Measurements from ENCODE around the gene CBL. TPM values are rescaled to one million over a fixed set of nuclear protein-coding genes. Genes with fewer than 3 reads are reported as not detected.
A peak's percentile ranks its signal among the peaks of the same experiment; 100 is the strongest.
"Not testable (repeated sequence)": the region's sequence is repeated elsewhere in the genome, so short reads cannot be mapped to it uniquely, and the experiment has no call there.

Gene CBL
- total RNA-seq, 1 experiment from 2014 or later, result 9.1 TPM

DNA sequence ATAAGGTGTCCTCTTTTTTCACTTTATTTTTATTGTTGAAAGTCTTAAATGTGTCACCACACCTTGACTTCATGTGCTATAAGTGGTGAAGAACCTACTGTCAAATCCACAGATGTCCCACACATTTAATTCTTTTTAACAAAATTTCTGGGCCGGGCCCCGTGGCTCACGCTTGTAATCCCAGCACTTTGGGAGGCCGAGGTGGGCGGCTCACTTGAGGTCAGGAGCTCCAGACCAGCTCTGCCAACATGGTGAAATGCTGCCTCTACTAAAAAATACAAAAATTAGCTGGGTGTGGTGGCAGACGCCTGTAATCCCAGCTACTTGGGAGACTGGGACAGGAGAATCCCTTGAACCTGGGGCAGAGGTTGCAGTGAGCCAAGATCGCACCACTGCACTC is 3.0 kb downstream of the CBL start:
- no peak for DNase-seq (ENCODE audit: low read depth in 1 of 2, low spot score in 2 of 2)
- peaks cover 6% of the 10 kb centered on the region for H3K4me1 ChIP-seq (replicated peaks)

DNA sequence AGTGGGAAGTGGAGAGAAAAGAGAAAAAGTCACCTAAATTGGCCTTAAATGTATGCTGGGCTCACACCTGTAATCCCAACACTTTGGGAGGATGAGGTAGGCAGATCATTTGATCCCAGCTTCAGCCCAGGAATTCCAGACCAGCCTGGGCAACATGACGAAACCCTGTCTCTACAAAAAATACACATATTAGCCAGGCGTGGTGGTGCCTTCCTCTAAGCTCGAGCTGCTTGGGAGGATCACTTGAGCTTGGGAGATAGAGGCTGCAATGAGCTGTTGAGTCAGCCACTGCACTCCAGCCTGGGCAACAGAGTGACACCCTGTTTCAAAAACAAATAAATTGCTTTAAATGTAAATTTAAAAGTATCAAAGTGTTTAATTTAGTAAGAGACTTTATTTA is 3.9 kb downstream of the CBL start:
- Histone ChIP-seq H3K4me1 (replicated peaks) (peaks cover 6% of the 10 kb centered on the region), H3K36me3 (peaks cover 3% of the 10 kb centered on the region), H3K27me3 (replicated peaks) (no peaks in the 10 kb centered on the region), H3K4me3 (no peak overlapping the region), H3K27ac (no peak overlapping the region), H3K9me3 (replicated peaks) (no peaks in the 10 kb centered on the region)
- DNase-seq (ENCODE audit: low read depth in 1 of 2, low spot score in 2 of 2), result peak in 1 of 2 experiments; percentile 9

More for the DNA sequence above, 3.0 kb downstream of the CBL start:
- Histone ChIP-seq H3K4me3 (no peak overlapping the region), H3K27me3 (replicated peaks) (no peaks in the 10 kb centered on the region), H3K27ac (no peak overlapping the region), H3K9me3 (replicated peaks) (no peaks in the 10 kb centered on the region), H3K36me3 (peaks cover 3% of the 10 kb centered on the region)

DNA sequence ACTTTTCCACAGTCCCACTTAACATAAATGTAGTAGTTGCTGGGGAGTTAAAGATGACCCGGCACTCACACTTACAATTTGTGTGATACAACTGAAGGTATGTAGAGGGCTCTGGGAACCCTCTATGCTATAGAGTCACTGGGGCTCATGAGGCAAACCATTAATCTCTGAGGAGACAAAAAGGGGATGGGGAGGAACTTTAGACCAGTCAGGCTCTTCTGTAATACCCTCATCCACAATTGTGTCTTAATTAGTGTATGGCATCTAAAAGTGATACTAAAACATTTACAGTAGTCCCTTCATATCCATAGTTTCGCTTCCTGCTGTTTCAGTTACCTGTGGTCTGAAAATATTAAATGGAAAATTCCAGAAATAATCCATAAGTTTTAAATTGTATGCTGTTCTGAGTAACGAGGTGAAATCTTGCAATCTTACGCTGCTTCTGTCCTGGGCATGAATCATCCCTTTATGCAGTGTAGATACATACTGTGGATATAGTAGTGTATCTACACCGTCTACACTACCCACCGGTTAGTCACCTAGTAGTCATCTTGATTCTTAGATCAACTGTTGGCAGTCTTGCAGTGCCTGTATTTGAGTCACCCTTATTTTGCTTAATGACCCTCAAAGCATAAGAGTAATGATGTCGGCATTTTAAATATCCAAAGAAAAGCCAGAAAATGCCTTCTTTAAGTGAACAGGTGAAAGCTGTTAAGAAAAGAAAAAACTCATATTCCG is 12.2 kb downstream of the CBL start:
- Histone ChIP-seq H3K36me3 (no peaks in the 10 kb centered on the region), H3K4me1 (replicated peaks) (peaks cover 19% of the 10 kb centered on the region), H3K27me3 (replicated peaks) (no peaks in the 10 kb centered on the region), H3K9me3 (replicated peaks) (no peaks in the 10 kb centered on the region), H3K27ac (peak overlapping the region; percentile 62), H3K4me3 (no peak overlapping the region)
- DNase-seq (ENCODE audit: low read depth in 1 of 2, low spot score in 2 of 2), result peak in 1 of 2 experiments; percentile 16

DNA sequence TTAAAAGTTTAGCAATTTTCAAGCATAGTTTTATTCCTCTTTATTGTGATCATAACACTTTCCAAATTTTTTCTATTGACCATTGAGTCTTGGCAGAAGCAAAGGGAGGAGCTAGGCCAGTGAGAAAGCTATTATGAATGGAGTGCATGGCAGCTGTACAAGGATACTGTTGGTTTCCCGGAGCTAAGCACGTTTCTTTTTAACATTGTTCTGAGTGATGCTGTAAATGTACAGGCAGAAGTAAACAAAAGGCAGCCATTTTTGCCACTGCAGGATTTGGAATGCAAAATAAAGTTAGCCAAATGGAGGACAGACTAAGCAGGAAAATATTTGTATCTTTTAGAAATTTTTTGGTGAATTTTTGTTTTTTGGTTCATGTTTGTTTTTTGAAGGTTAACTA is 16.2 kb downstream of the CBL start:
- DNase-seq (ENCODE audit: low read depth in 1 of 2, low spot score in 2 of 2), result peak in 1 of 2 experiments; percentile 16
- Histone ChIP-seq H3K4me3 (no peak overlapping the region), H3K4me1 (replicated peaks) (peaks cover 24% of the 10 kb centered on the region), H3K9me3 (replicated peaks) (no peaks in the 10 kb centered on the region), H3K36me3 (no peaks in the 10 kb centered on the region), H3K27ac (no peak overlapping the region), H3K27me3 (replicated peaks) (no peaks in the 10 kb centered on the region)

DNA sequence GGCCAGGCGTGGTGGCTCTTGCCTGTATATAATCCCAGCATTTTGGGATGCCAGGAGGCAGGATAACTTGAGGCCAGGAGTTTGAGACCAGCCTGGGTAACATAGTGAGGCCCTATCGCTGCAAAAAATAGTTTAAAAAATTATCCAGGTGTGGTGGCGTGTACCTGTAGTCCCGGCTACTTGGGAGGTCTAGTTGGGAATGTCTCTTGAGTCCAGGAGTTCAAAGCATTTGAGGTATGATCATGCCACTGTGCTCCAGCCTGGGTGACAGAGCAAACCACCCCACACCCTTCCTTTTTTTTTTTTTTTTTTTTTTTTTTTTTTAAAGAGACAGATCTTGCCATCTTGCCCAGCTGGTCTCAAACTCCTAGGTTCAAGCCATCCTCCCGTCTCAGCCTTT is 16.8 kb downstream of the CBL start:
- DNase-seq (ENCODE audit: low read depth in 1 of 2, low spot score in 2 of 2), result no peak
- H3K4me3 ChIP-seq, result no peak overlapping the region
- H3K27ac ChIP-seq, result no peak overlapping the region

DNA sequence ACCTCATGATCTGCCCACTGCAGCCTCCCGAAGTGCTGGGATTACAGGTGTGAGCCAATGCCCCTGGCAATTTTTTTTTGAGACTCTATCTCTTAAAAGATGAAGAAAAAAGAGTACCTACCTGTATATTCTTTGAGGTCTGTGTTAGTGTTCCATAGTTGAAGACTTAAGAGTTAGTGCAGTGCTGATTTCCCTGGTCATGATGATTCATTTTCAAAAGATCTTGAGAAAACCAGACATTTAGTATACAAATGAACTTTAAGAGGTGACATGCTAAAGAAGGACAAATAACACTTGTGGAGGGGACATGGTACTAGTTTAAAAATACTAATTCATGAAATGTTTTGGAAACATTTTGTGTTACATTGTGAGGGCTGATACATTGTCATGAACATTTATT is 17.7 kb downstream of the CBL start:
- Histone ChIP-seq H3K4me3 (no peak overlapping the region), H3K4me1 (replicated peaks) (peaks cover 16% of the 10 kb centered on the region), H3K9me3 (replicated peaks) (no peaks in the 10 kb centered on the region), H3K27ac (no peak overlapping the region), H3K27me3 (replicated peaks) (no peaks in the 10 kb centered on the region), H3K36me3 (no peaks in the 10 kb centered on the region)
- no peak for DNase-seq (ENCODE audit: low read depth in 1 of 2, low spot score in 2 of 2)

More for the DNA sequence above, 16.8 kb downstream of the CBL start:
- Histone ChIP-seq H3K27me3 (replicated peaks) (no peaks in the 10 kb centered on the region), H3K4me1 (replicated peaks) (peaks cover 23% of the 10 kb centered on the region), H3K36me3 (no peaks in the 10 kb centered on the region), H3K9me3 (replicated peaks) (no peaks in the 10 kb centered on the region)

DNA sequence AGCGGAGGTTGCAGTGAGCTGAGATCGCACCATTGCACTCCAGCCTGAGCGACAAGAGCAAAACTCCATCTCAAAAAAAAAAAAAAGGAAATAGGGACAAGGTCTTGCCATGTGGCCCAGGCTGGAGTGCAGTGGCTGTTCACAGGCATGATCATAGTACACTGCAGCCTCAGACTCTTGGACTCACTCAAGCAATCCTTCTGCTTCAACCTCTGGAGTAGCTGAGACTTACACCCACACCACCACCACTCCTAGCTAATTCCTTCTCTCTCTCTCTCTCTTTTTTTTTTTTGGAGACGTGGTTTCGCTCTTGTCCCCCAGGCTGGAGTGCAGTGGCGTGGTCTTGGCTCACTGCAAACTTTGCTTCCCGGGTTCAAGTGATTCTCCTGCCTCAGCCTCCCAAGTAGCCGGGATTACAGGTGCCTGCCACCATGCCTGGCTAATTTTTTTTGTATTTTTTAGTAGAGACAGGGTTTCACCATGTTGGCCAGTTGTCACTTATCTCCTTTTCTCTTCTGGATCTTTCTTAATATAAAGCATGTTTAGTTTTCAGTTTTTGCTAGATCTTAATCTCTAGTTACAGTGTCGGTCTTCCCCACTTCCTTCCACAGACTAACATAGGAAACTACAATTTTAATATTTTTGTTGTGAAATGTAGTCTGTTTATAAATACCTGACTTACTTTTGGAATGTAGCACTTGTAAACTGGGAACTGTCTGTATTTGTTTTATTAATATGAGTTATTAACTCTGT is 22.6 kb downstream of the CBL start:
- H3K27ac ChIP-seq; H3K4me1 ChIP-seq (replicated peaks); H3K9me3 ChIP-seq (replicated peaks); H3K4me3 ChIP-seq; H3K27me3 ChIP-seq (replicated peaks); DNase-seq (ENCODE audit: low read depth in 1 of 2, low spot score in 2 of 2); H3K36me3 ChIP-seq: not testable (repeated sequence)

DNA sequence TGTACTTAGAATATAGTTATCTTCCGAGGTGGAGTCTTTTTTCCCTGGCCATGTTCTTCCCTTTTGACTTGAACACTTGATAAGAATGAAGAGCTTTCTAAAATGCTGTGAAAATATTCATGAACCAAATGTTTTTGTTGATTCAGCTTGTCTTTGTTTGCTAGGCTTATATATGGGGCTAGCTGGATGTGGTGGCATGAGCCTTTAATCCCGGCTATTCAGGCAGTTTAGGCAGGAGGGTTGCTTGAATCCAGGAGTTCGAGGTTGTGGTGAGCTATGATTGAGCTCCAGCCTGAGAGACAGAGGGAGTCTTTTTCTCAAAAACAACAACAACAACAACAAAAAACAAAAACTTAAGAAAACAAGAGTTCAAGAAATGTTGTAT is 23.1 kb downstream of the CBL start:
- H3K27ac ChIP-seq, result no peak overlapping the region
- no peak for DNase-seq (ENCODE audit: low read depth in 1 of 2, low spot score in 2 of 2)
- peaks cover 7% of the 10 kb centered on the region for H3K36me3 ChIP-seq
- no peaks in the 10 kb centered on the region for H3K4me1 ChIP-seq (replicated peaks)
- no peak overlapping the region for H3K4me3 ChIP-seq
- no peaks in the 10 kb centered on the region for H3K9me3 ChIP-seq (replicated peaks)
- no peaks in the 10 kb centered on the region for H3K27me3 ChIP-seq (replicated peaks)

DNA sequence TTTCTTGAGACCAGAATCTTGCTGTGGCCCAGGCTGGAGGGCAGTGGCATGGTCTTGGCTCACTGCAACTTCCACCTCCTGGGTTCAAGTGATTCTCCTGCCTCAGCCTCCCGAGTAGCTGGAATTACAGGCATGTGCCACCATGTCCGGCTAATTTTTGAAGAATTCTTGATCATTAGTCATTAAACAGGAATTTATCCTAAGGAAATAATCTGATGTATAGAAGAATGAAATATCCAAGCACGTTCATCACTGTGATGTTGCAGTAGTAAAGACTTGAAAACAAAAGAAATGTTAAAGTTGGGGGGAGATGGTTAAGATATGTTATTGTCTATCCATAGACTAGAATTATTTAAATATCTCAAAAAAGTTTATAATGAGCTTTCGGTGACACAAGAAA is 23.6 kb downstream of the CBL start:
- no peaks in the 10 kb centered on the region for H3K9me3 ChIP-seq (replicated peaks)

DNA sequence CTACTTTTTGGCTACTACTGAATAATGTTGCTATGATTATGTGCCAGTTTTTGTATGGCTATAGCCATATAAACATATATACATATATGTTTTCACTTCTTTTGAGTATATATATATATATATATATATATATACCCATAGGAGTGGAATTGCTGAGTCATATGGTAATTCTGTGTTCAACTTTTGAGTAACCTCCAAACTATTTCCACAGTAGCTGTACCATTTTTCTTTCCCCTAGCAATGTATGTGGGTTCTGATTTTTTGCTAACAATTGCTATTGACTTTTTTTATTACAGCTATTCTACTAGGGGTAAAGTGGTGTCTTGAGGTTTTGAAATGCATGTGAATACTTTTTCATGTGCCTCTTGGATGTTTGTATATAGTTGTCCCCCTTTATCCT is 30.4 kb downstream of the CBL start:
- H3K27ac ChIP-seq, result no peak overlapping the region
- peaks cover 7% of the 10 kb centered on the region for H3K36me3 ChIP-seq
- no peak overlapping the region for H3K4me3 ChIP-seq
- H3K27me3 ChIP-seq (replicated peaks), result no peaks in the 10 kb centered on the region
- peaks cover 9% of the 10 kb centered on the region for H3K4me1 ChIP-seq (replicated peaks)
- no peaks in the 10 kb centered on the region for H3K9me3 ChIP-seq (replicated peaks)
- no peak for DNase-seq (ENCODE audit: low read depth in 1 of 2, low spot score in 2 of 2)

More for the DNA sequence above, 23.6 kb downstream of the CBL start:
- no peak for DNase-seq (ENCODE audit: low read depth in 1 of 2, low spot score in 2 of 2)
- Histone ChIP-seq H3K27ac (no peak overlapping the region), H3K4me3 (no peak overlapping the region), H3K36me3 (peaks cover 7% of the 10 kb centered on the region), H3K4me1 (replicated peaks) (no peaks in the 10 kb centered on the region), H3K27me3 (replicated peaks) (no peaks in the 10 kb centered on the region)

DNA sequence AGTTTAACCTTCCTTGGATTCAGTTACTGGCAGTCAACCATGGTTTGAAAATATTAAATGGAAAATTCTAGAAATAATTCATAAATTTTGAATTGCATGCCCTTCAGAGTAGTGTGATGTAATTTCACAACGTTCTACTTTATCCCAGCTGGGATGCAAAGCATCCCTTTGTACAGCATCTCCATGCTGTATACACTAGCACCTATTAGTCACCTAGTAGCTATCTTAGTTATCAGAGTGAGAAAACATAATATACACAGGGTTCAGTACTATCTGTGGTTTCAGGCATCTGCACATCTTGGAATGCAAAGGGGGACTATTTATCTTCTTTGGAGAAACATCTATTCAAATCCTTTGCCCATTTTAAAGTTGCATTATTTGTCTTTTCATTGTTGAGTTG is 30.8 kb downstream of the CBL start:
- no peak overlapping the region for H3K27ac ChIP-seq
- H3K9me3 ChIP-seq (replicated peaks), result no peaks in the 10 kb centered on the region
- H3K36me3 ChIP-seq, result peaks cover 7% of the 10 kb centered on the region
- H3K4me1 ChIP-seq (replicated peaks), result peaks cover 9% of the 10 kb centered on the region
- no peak overlapping the region for H3K4me3 ChIP-seq
- H3K27me3 ChIP-seq (replicated peaks), result no peaks in the 10 kb centered on the region
- peak in 1 of 2 experiments; percentile 2 for DNase-seq (ENCODE audit: low read depth in 1 of 2, low spot score in 2 of 2)

DNA sequence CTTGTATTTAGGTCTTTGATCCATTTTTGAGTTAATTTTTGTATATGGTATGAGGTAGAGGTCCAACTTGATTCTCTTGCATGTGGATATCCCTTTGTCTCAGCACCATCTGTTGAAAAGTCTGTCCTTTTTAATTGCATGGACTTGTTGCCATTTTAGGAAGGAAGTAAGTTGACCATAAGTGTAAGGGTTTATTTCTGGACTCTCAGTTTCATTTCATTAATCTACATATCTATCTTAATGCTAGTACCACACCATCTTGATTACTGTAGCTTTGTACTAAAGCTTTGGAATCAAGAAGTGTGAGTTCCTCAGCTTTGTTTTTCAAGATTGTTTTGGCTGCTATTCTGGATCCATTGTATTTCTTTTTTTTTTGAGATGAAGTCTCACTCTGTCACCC is 31.4 kb downstream of the CBL start:
- H3K9me3 ChIP-seq (replicated peaks), result no peaks in the 10 kb centered on the region
- no peak for DNase-seq (ENCODE audit: low read depth in 1 of 2, low spot score in 2 of 2)
- H3K27me3 ChIP-seq (replicated peaks), result no peaks in the 10 kb centered on the region
- H3K4me1 ChIP-seq (replicated peaks), result peaks cover 9% of the 10 kb centered on the region
- H3K36me3 ChIP-seq, result peaks cover 5% of the 10 kb centered on the region
- no peak overlapping the region for H3K4me3 ChIP-seq
- H3K27ac ChIP-seq, result no peak overlapping the region

DNA sequence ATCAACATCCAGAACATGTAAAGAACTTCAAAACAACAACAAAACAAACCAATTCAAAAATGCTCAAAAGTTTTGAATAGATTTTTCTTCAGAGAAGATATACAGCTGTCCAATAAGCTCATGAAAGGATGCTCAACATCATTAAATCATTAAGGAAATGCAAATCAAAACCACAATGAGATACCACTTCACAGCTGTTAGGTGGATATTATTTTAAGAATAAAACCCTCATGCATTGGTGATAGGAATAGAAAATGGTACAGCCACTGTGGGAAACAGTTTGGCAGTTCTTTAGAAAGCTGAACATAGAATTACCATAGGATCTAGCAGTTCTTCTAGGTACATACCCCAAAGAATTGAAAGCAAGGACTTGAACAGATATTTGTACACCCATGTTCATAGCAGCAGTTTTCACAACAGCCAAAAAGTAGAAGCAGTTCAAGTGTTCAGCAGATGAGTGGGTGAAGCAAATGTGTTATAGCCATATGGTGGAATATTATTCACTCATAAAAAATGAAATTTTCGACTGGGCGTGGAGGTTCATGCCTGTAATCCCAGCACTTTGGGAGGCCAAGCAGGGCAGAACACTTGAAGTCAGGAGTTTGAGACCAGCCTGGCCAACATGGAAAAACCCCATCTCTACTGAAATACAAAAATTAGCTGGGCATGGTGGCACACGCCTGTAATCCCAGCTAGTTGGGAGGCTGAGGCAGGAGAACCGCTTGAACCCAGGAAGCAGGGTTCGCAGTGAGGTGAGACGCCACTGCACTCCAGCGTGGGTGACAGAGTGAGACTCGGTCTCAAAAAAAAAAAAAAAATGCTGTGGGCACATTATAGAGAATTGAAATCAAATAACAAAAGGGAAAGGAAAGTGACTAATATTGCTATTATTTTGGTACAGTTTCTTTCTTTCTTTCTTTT is 42.9 kb downstream of the CBL start:
- no peaks in the 10 kb centered on the region for H3K4me1 ChIP-seq (replicated peaks)

DNA sequence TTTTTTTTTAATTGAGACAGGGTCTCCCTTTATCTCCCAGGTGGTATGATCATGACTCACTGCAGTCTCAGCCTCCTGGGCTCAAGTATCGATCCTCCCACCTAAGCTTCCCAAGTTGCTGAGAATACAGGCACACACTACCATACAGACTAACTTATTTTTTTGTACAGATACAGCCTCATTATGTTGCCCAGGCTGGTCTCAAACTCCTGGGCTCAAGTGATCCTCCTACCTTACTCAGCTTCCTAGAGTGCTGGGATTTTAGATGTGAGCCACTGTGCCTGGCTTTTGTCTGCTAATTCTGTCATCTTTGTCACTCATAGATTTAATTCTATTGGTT is 43.5 kb downstream of the CBL start:
- Histone ChIP-seq H3K4me3 (no peak overlapping the region), H3K27me3 (replicated peaks) (no peaks in the 10 kb centered on the region), H3K27ac (no peak overlapping the region), H3K36me3 (no peaks in the 10 kb centered on the region), H3K4me1 (replicated peaks) (no peaks in the 10 kb centered on the region), H3K9me3 (replicated peaks) (no peaks in the 10 kb centered on the region)
- no peak for DNase-seq (ENCODE audit: low read depth in 1 of 2, low spot score in 2 of 2)

More for the DNA sequence above, 42.9 kb downstream of the CBL start:
- Histone ChIP-seq H3K27me3 (replicated peaks) (no peaks in the 10 kb centered on the region), H3K27ac (no peak overlapping the region), H3K4me3 (no peak overlapping the region), H3K36me3 (no peaks in the 10 kb centered on the region), H3K9me3 (replicated peaks) (no peaks in the 10 kb centered on the region)
- no peak for DNase-seq (ENCODE audit: low read depth in 1 of 2, low spot score in 2 of 2)
